Measurements from ENCODE around the gene TRPM3.

- no peak for TF ChIP-seq CTCF (IDR thresholded peaks at IDR 0.05; ENCODE audit: insufficient read depth, low read length)
- TF ChIP-seq REST (IDR thresholded peaks at IDR 0.05; ENCODE audit: insufficient replicate concordance, low read depth): no peak
Measured at GRCh38 chr9:70514273-70514672, 607.1 kb downstream of the TRPM3 start.
